Loucy (cell line): ENCODE results near the gene MCRIP1.

Experiments used
- CTCF ChIP-seq: fragments of 200-600 bp; sonication (generic); conservative IDR thresholded peaks from 2 replicates; pipeline ENCODE4 v1.5.1; 2014; ENCODE audit warnings: mild to moderate bottlenecking, antibody characterized with exemption, low read length
- EZH2phosphoT487 ChIP-seq: fragments of 200-600 bp; IDR thresholded peaks from 2 replicates; pipeline ENCODE4 v1.6.1; 2018; ENCODE audit warnings: antibody characterized with exemption, mild to moderate bottlenecking, moderate library complexity, borderline replicate concordance

GRCh38 chr17:81849457-81849856 is 16.4 kb upstream of the MCRIP1 start:
- TF ChIP-seq CTCF (no peak), EZH2phosphoT487 (no peak)
